Superior temporal gyrus (tissue), 1 donor: ENCODE data around the gene OR1M1.

Source experiments
- DNase-seq: peaks from one replicate; pipeline ENCODE4 v3.0.0-alpha.2; 2016; ENCODE audit errors: extremely low spot score

Gene OR1M1

GRCh38 chr19:9075064-9075949, 11.6 kb upstream of the OR1M1 start:
- DNase-seq: peak; percentile 74

GRCh38 chr19:9076901-9077300, 10.0 kb upstream of the OR1M1 start:
- DNase-seq: no peak

- DNase-seq: no peak
Observed at GRCh38 chr19:9078651-9079050, 8.2 kb upstream of the OR1M1 start.

GRCh38 chr19:9107375-9107774, 20.5 kb downstream of the OR1M1 start, which contains the start of gene OR7G2:
Gene OR7G2 (minus strand): TSS chr19:9107475. CDS start chr19:9103243, 4,232 bp downstream.
- no peak for DNase-seq

GRCh38 chr19:9109959-9110358, 23.1 kb downstream of the OR1M1 start:
- no peak for DNase-seq

- DNase-seq: no peak
Observed at GRCh38 chr19:9115307-9115813, 28.5 kb downstream of the OR1M1 start, which contains the start of gene OR7G1. Gene OR7G1 (minus strand): TSS chr19:9115763. CDS start chr19:9115763, 0 bp downstream.

- DNase-seq: no peak
Observed at GRCh38 chr19:9116547-9116946, 29.7 kb downstream of the OR1M1 start.

- DNase-seq: no peak
Observed at GRCh38 chr19:9126900-9127405, 40.1 kb downstream of the OR1M1 start, which contains the start of gene OR7G3. Gene OR7G3 (minus strand): TSS chr19:9126950. CDS start chr19:9126950, 0 bp downstream.

- DNase-seq: no peak
Observed at GRCh38 chr19:9128171-9128570, 41.3 kb downstream of the OR1M1 start.

GRCh38 chr19:9130965-9131364, 44.1 kb downstream of the OR1M1 start:
- no peak for DNase-seq

- no peak for DNase-seq
Observed at GRCh38 chr19:9132422-9132821, 45.6 kb downstream of the OR1M1 start.

- no peak for DNase-seq
Observed at GRCh38 chr19:9139609-9140158, 52.8 kb downstream of the OR1M1 start.

- DNase-seq: peak; percentile 99
Observed at GRCh38 chr19:9140159-9140874, 53.5 kb downstream of the OR1M1 start, which contains the start of gene ZNF317. Gene ZNF317 (plus strand): TSS chr19:9140397. CDS start chr19:9156017, 15,620 bp downstream.

- no peak for DNase-seq
Observed at GRCh38 chr19:9144920-9145319, 58.1 kb downstream of the OR1M1 start.
